Mesendoderm (in vitro differentiated cells): ENCODE results near the gene ATP6V1B1.
A peak's percentile ranks its signal among the peaks of the same experiment; 100 is the strongest.

Source experiments
- DNase-seq: peaks from one replicate; pipeline ENCODE4 v3.0.0; 2013
- H2AK5ac ChIP-seq: 2 replicates; pipeline ENCODE4 v1.6.1; 2013; ENCODE audit warnings: low read length, inconsistent platforms
- H2BK120ac ChIP-seq: 2 replicates; pipeline ENCODE4 v1.6.1; 2013; ENCODE audit warnings: low read depth, mild to moderate bottlenecking, low read length, moderate library complexity, mixed read lengths
- H2BK15ac ChIP-seq: replicated peaks from 2 replicates; pipeline ENCODE4 v1.6.1; 2013; ENCODE audit warnings: low read depth, mild to moderate bottlenecking, moderate library complexity
- H2BK5ac ChIP-seq: 2 replicates; pipeline ENCODE4 v1.6.1; 2013; ENCODE audit warnings: low read length, inconsistent platforms
- H3K18ac ChIP-seq: 2 replicates; pipeline ENCODE4 v1.6.1; 2013; ENCODE audit warnings: mild to moderate bottlenecking, low read length, mixed read lengths
- H3K23ac ChIP-seq: one replicate; pipeline ENCODE4 v1.6.1; 2013; ENCODE audit warnings: low read length
- H3K27ac ChIP-seq: 2 replicates; pipeline ENCODE4 v1.5.1; 2013; ENCODE audit warnings: low read depth, mild to moderate bottlenecking, inconsistent platforms, low read length, moderate library complexity
- H3K27me3 ChIP-seq: 2 replicates; pipeline ENCODE4 v1.6.1; 2013; ENCODE audit warnings: low read length, control low read depth, mild to moderate bottlenecking, inconsistent platforms; ENCODE audit not compliant: insufficient read depth, poor library complexity
- H3K36me3 ChIP-seq: 2 replicates; pipeline ENCODE4 v1.6.1; 2013; ENCODE audit warnings: low read length, inconsistent platforms; ENCODE audit not compliant: control insufficient read depth, insufficient read depth
- H3K4ac ChIP-seq: one replicate; pipeline ENCODE4 v1.6.1; 2013; ENCODE audit warnings: low read depth, mild to moderate bottlenecking, low read length, moderate library complexity
- H3K4me1 ChIP-seq: 2 replicates; pipeline ENCODE4 v1.6.1; 2013; ENCODE audit warnings: low read depth, low read length, inconsistent platforms; ENCODE audit not compliant: control insufficient read depth
- H3K4me2 ChIP-seq: 2 replicates; pipeline ENCODE4 v1.6.1; 2013; ENCODE audit warnings: low read length
- H3K4me3 ChIP-seq: 2 replicates; pipeline ENCODE4 v1.5.1; 2013; ENCODE audit warnings: mild to moderate bottlenecking, low read length
- H3K56ac ChIP-seq: one replicate; pipeline ENCODE4 v1.6.1; 2013; ENCODE audit warnings: low read length
- H3K79me1 ChIP-seq: 2 replicates; pipeline ENCODE4 v1.6.1; 2013; ENCODE audit warnings: low read length, inconsistent platforms
- H3K79me2 ChIP-seq: 2 replicates; pipeline ENCODE4 v1.6.1; 2013; ENCODE audit warnings: mild to moderate bottlenecking, low read length; ENCODE audit not compliant: control insufficient read depth, insufficient read depth
- H3K9ac ChIP-seq: 2 replicates; pipeline ENCODE4 v1.6.1; 2013; ENCODE audit warnings: low read length, inconsistent platforms
- H4K5ac ChIP-seq: one replicate; pipeline ENCODE4 v1.6.1; 2013; ENCODE audit warnings: low read length
- H4K8ac ChIP-seq: one replicate; pipeline ENCODE4 v1.6.1; 2013; ENCODE audit warnings: low read depth, mild to moderate bottlenecking, control low read depth, low read length, moderate library complexity
- WGBS: extraction: QIAGEN DNeasy Blood & Tissue Kit; methylation state at CpG from one replicate; pipeline ENCODE4 v1.1.7; 2013; ENCODE audit warnings: low lambda C conversion rate, missing lambda C conversion rate; ENCODE audit not compliant: insufficient coverage; ENCODE audit errors: extremely low coverage; 5-methylcytosine and 5-hydroxymethylcytosine counted together

ATP6V1B1 gene

DNA sequence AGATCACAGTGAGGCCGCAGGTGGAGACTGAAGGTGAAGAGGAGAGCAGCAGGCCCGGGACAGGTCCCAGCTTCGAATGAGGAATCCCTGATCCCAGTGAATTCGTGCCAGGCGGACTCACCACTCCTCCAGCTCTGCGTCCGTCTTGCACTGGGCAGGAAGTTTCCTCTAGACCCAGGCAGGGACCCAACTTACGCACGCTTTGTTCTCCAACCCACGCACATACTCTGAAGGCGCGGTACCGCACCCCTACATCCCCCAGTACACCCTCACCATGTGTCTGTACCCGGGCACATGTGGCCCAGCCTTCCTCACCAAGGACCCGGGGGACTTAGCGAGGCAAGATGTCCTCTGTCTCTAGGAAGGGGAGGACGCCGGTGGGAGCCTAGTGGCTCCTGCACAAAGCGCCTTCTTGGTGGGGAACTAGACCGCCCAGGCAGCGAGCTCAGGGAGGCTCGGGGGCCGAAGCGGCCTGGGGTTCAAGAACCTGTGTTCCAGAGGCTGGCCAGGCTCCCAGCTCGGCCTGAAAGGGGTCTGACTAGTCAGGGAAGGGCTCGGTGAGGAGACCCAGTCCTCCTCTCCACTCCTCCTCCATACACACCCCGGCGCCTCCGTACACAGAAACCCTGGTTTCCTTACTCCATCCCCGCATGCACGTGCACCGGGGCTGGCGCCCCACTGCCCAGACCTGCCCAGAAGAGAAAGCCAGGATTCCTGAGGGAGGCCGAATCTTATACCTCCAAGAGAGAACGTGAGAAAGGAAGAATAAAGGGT is 38.3 kb upstream of the ATP6V1B1 start:
- Histone ChIP-seq H3K4me2 (no peak overlapping the region), H2BK5ac (no peak overlapping the region), H3K23ac (no peak overlapping the region), H3K4ac (no peak overlapping the region), H4K5ac (no peak overlapping the region), H3K27ac (no peak overlapping the region), H3K36me3 (no peaks in the 10 kb centered on the region), H3K4me3 (no peak overlapping the region), H2BK15ac (no peak overlapping the region), H3K9ac (no peak overlapping the region), H3K79me1 (no peaks in the 10 kb centered on the region), H2BK120ac (no peak overlapping the region), H3K4me1 (no peaks in the 10 kb centered on the region), H3K18ac (no peak overlapping the region), H3K56ac (no peak overlapping the region), H2AK5ac (no peak overlapping the region), H3K27me3 (peaks cover 74% of the 10 kb centered on the region), H3K79me2 (no peaks in the 10 kb centered on the region), H4K8ac (no peak overlapping the region)
- WGBS = no CpG with 5 or more reads among the region's 35 CpGs
- no peak for DNase-seq

DNA sequence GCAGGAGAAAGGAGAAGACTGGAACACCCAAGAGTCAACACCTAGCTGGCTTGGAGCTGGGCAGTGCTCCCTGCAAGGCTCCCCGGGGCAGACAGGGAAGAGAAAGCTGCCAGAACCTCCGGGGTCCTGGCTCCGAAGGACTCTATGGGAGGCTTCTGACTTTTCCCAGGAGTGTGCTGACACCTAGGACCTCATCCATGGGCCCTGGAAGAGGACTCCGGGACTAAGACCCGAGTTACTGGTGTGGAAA is 37.8 kb upstream of the ATP6V1B1 start:
- no peak overlapping the region for H3K4ac ChIP-seq
- H2BK120ac ChIP-seq = no peak overlapping the region
- no peaks in the 10 kb centered on the region for H3K36me3 ChIP-seq
- H4K5ac ChIP-seq = no peak overlapping the region
- H3K9ac ChIP-seq = no peak overlapping the region
- no peak overlapping the region for H3K27ac ChIP-seq
- no peak overlapping the region for H2BK15ac ChIP-seq
- H3K4me1 ChIP-seq = no peaks in the 10 kb centered on the region
- no peak overlapping the region for H3K56ac ChIP-seq
- H3K27me3 ChIP-seq = peaks cover 75% of the 10 kb centered on the region
- no peak overlapping the region for H3K4me2 ChIP-seq
- H4K8ac ChIP-seq = no peak overlapping the region
- DNase-seq = no peak
- no peak overlapping the region for H3K4me3 ChIP-seq
- WGBS = no CpG with 5 or more reads among the region's 5 CpGs
- H3K18ac ChIP-seq = no peak overlapping the region
- no peaks in the 10 kb centered on the region for H3K79me2 ChIP-seq
- no peak overlapping the region for H2AK5ac ChIP-seq
- H2BK5ac ChIP-seq = no peak overlapping the region
- H3K79me1 ChIP-seq = no peaks in the 10 kb centered on the region
- H3K23ac ChIP-seq = no peak overlapping the region

- H2BK15ac ChIP-seq = no peak overlapping the region
- no peak overlapping the region for H3K27ac ChIP-seq
- no peak overlapping the region for H3K18ac ChIP-seq
- no peak overlapping the region for H3K9ac ChIP-seq
- no peak overlapping the region for H4K8ac ChIP-seq
- no peak overlapping the region for H3K4me3 ChIP-seq
- no CpG with 5 or more reads among the region's 16 CpGs for WGBS
- no peak for DNase-seq
- H3K27me3 ChIP-seq = peaks cover 75% of the 10 kb centered on the region
- H3K79me1 ChIP-seq = no peaks in the 10 kb centered on the region
- no peaks in the 10 kb centered on the region for H3K79me2 ChIP-seq
- no peak overlapping the region for H3K23ac ChIP-seq
- no peaks in the 10 kb centered on the region for H3K36me3 ChIP-seq
- no peak overlapping the region for H4K5ac ChIP-seq
- H3K4me2 ChIP-seq = no peak overlapping the region
- H3K4me1 ChIP-seq = no peaks in the 10 kb centered on the region
- H2AK5ac ChIP-seq = no peak overlapping the region
- H2BK120ac ChIP-seq = no peak overlapping the region
- H2BK5ac ChIP-seq = no peak overlapping the region
- H3K56ac ChIP-seq = no peak overlapping the region
- H3K4ac ChIP-seq = no peak overlapping the region
Measured at GRCh38 chr2:70898363-70899240, 37.1 kb upstream of the ATP6V1B1 start.

- H4K5ac ChIP-seq = no peak overlapping the region
- no peaks in the 10 kb centered on the region for H3K79me2 ChIP-seq
- peak overlapping the region; percentile 79 for H3K4me2 ChIP-seq
- H3K4me1 ChIP-seq = no peaks in the 10 kb centered on the region
- peaks cover 76% of the 10 kb centered on the region for H3K27me3 ChIP-seq
- no peaks in the 10 kb centered on the region for H3K79me1 ChIP-seq
- peak overlapping the region; percentile 91 for H3K23ac ChIP-seq
- no peak overlapping the region for H2BK120ac ChIP-seq
- H2BK15ac ChIP-seq = no peak overlapping the region
- peak overlapping the region; percentile 41 for H3K4me3 ChIP-seq
- H3K18ac ChIP-seq = no peak overlapping the region
- WGBS = no CpG with 5 or more reads among the region's 79 CpGs
- no peak overlapping the region for H3K27ac ChIP-seq
- no peak overlapping the region for H4K8ac ChIP-seq
- peak overlapping the region; percentile 70 for H3K9ac ChIP-seq
- H2AK5ac ChIP-seq = no peak overlapping the region
- no peak overlapping the region for H3K4ac ChIP-seq
- peak overlapping the region; percentile 92 for H3K56ac ChIP-seq
- no peaks in the 10 kb centered on the region for H3K36me3 ChIP-seq
- no peak overlapping the region for H2BK5ac ChIP-seq
- peak; percentile 77 for DNase-seq
Measured at GRCh38 chr2:70901227-70902066, 34.3 kb upstream of the ATP6V1B1 start.

GRCh38 chr2:70902067-70902442 is 33.6 kb upstream of the ATP6V1B1 start:
- Histone ChIP-seq H3K4me3 (no peak overlapping the region), H2BK120ac (no peak overlapping the region), H3K23ac (no peak overlapping the region), H3K27me3 (peaks cover 76% of the 10 kb centered on the region), H2BK15ac (no peak overlapping the region), H3K18ac (no peak overlapping the region), H2BK5ac (no peak overlapping the region), H3K56ac (no peak overlapping the region), H4K5ac (no peak overlapping the region), H3K4me1 (no peaks in the 10 kb centered on the region), H3K36me3 (no peaks in the 10 kb centered on the region), H3K4ac (no peak overlapping the region), H4K8ac (no peak overlapping the region), H3K9ac (no peak overlapping the region), H3K79me1 (no peaks in the 10 kb centered on the region), H3K79me2 (no peaks in the 10 kb centered on the region), H3K27ac (no peak overlapping the region), H3K4me2 (peak overlapping the region; percentile 79), H2AK5ac (no peak overlapping the region)
- no CpG with 5 or more reads among the region's 5 CpGs for WGBS
- DNase-seq = peak; percentile 66
